Fibroblast of pulmonary artery (primary cell): ENCODE measurements around the gene TEPSIN.

Experiments used
- DNase-seq: peaks from one replicate; pipeline ENCODE4 v3.0.0-alpha.2; 2010; ENCODE audit warnings: low read depth
- H3K4me3 ChIP-seq: replicated peaks from 2 replicates; pipeline ENCODE4 v1.5.1; 2011; ENCODE audit warnings: low read depth, mild to moderate bottlenecking, control low read depth, low read length, moderate library complexity
- TF ChIP-seq, protein P1 (sequence below): IDR thresholded peaks from 2 replicates; pipeline ENCODE4 v1.5.1; 2011; ENCODE audit warnings: mild to moderate bottlenecking, control low read depth, low read length, inconsistent platforms; ENCODE audit errors: missing control alignments

Gene TEPSIN

DNA sequence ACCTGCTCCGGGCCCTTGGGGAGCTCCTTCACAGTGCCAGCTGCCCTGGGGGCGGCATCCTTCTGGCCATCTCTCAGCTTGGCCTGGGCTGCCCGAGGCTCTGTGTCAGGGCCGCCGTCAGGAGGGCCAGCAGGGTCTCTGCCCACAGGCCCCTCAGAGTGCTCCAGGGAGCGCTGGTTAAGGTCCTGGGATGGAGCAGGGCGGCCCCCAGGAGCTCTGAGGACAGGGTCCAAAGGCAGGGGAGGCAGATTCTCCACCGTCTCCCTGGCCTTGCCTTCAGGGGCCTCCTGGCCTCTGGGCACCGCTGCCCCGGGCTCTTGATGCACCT is 7.5 kb upstream of the TEPSIN start:
- TF ChIP-seq, protein P1, sequence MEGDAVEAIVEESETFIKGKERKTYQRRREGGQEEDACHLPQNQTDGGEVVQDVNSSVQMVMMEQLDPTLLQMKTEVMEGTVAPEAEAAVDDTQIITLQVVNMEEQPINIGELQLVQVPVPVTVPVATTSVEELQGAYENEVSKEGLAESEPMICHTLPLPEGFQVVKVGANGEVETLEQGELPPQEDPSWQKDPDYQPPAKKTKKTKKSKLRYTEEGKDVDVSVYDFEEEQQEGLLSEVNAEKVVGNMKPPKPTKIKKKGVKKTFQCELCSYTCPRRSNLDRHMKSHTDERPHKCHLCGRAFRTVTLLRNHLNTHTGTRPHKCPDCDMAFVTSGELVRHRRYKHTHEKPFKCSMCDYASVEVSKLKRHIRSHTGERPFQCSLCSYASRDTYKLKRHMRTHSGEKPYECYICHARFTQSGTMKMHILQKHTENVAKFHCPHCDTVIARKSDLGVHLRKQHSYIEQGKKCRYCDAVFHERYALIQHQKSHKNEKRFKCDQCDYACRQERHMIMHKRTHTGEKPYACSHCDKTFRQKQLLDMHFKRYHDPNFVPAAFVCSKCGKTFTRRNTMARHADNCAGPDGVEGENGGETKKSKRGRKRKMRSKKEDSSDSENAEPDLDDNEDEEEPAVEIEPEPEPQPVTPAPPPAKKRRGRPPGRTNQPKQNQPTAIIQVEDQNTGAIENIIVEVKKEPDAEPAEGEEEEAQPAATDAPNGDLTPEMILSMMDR, result no peak
- no peak for DNase-seq
- H3K4me3 ChIP-seq, result no peak overlapping the region

DNA sequence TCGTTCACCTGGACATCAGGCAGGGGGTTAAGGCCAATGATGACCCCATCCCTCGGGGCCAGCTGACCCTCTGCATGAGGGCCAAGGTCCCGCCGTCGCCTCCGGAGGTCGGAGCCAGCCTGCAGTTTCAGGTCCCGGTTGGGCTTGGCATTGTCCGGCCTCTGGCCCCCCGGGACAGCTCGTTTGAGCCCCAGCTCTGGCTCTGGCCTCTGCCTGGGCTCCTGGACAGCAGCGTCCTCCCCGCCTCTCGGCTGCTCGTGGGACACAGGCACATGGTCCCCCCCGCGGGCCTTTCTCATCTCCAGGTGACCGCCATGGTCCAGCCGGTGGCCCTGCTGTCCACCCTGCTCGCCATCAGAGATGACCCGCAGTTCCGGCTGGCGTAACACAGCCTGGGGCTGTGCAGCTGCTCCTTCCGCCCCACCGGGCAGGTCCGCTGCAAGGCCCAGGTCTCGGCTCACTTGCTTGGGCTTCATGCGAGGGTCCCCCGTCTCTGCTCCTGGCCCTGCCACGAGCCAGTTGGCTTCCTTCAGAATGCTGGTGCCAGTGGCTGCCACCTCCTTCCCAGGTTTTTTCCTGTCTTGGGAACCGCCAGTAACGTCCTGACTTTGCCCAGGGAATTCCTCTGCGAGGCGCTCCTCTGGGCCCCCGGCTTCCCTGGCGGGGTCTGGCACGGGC is 6.9 kb upstream of the TEPSIN start:
- H3K4me3 ChIP-seq, result no peak overlapping the region
- TF ChIP-seq, protein P1, result no peak
- DNase-seq, result no peak

DNA sequence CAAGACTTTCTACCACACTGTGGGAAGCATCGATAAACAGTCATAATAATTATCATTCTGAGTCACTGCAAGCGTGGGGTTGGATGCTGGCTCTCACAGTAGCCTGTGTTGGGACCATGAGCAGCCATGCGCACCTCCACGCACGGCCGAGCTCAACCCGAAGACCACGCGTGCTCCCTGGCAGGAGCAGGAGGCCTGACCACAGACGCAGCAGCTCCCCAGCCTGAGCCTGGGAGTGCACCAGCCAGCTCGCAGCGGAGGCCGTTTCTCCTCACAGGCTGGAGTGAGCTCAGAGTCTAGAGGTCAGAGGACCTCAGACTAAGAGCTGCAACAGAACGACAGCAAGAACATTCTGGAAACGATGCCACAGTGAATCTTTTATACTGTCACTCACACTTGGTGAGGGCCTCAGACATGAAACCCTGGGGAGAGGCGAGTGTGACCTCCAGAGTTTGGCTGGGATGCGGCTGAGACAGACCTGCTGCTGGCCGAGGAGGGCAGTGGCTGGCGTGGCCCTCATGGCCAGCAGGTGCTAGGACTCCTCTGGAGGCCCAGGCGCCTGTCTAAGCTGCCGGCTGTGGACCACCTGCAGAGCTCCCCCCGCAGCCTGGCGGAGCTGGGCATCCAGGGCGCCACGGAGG is 6.3 kb upstream of the TEPSIN start:
- TF ChIP-seq, protein P1, result no peak
- H3K4me3 ChIP-seq, result no peak overlapping the region
- DNase-seq, result no peak

DNA sequence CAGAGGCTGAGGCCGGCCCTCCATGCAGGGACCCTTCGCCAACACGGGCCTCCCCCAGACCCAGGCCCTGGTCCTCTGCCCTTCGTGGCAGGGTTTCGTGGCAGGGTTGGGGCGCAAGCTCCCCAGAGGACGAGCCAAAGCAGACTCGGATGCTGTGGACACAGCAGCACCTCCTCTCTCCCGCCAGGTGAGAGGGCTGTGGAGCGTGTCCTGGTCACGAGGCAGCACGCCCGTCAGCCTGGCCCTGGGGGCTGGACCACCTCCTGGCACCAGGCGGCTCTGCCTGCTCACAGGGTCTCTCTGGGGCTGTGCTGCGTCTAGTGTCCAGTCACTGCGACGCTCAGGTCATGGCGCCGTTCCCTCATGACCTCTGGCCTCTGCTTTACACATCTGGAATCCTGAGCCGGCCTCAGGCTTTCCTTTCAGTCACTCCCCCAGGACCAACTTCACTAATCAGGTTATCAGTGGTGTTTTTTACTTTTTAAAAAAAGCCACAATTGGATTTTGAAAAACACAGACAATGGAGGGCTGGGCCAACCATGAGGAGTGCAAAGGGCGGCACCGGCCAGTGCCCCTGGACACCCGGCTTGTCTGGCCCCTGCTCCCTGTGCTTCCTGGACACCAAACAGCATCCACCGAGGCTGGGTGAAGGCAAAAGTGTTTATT is 5.6 kb upstream of the TEPSIN start:
- H3K4me3 ChIP-seq, result no peak overlapping the region
- TF ChIP-seq, protein P1, result no peak
- DNase-seq, result no peak

DNA sequence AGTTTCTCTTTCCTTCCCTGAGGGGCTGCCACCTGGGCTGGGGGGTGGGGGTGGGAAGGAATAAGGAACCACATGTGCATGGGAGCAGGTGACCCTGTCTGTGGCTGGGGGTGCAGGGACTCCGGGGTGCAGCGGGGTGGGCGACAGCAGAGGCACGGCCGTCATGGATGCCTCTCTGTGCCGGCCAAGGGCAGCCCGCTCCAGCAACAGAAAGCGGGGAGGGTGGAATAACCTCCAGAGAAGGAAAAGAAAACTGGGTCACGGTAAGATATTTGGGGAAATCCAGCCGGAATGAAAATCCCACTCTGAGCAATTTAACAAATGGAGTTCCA is 4.4 kb upstream of the TEPSIN start:
- DNase-seq, result no peak
- TF ChIP-seq, protein P1, result no peak
- no peak overlapping the region for H3K4me3 ChIP-seq

DNA sequence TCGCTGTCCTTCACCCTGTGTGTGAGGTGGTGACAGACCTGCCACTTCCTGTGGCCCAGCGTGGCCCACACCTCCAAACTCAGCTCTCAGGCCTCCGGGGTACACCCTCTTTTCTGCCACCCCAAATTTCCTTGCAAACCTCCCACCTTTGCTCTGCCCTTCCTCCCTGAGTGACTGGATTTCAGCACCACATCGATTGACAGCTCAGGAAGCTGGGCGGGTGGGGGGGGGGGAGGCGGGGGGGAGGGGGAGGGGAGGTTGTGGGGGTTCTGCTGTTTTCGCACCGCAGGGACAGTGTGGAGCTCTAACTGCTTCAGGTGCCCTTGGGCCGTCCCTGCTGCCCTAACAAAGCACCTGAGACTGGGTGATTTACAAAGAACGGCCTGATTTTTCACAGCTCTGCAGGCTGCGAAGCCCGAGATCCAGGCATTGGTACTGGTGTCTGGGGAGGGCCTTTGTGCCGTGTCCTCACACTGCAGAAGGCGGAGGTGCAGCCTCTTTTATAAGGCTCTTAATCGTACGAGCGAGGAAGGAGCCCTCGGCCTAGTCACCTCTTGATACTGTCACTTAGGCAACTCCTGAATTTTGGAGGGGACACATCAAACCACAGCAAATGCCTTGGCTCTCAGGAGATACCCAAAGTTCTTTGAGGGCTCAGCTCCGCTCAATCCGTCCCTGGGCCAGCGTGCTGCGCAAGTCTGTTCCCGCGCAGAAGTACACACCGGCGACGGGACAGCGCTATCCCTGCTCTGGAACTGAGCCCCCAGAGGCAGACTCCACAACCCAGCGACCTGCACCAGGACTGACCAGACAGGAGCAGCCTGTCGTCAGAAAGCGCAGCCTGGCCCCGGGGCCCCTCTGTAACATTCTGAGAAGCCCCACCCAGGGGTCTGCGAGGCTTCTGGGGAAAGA is 3.8 kb upstream of the TEPSIN start:
- TF ChIP-seq, protein P1, result no peak
- no peak for DNase-seq

More for the DNA sequence above, 3.8 kb upstream of the TEPSIN start:
- H3K4me3 ChIP-seq, result no peak overlapping the region
